Mucosa of descending colon (tissue), 3 donors: ENCODE data around the gene BRMS1L. TPM values are rescaled to one million over a fixed set of nuclear protein-coding genes. Genes with fewer than 3 reads are reported as not detected.
"Not testable (repeated sequence)": the region's sequence is repeated elsewhere in the genome, so short reads cannot be mapped to it uniquely, and the experiment has no call there.

Experiments
- ATAC-seq: fragments of 200-7000 bp; cut with Tn5 transposase; one replicate; pipeline ENCODE4 v1.9.1; 2020; ENCODE audit warnings: mild to moderate bottlenecking, moderate library complexity
- DNase-seq, 3 donors: peaks; one replicate each; pipeline ENCODE4 v3.0.0-alpha.2; 2020
- H3K36me3 ChIP-seq: fragments of 200-600 bp; one replicate; pipeline ENCODE4 v1.8.0; 2021; ENCODE audit warnings: low read depth, mild to moderate bottlenecking
- H3K4me1 ChIP-seq: fragments of 200-600 bp; one replicate; pipeline ENCODE4 v1.8.0; 2021; ENCODE audit warnings: low read depth, mild to moderate bottlenecking
- H3K4me3 ChIP-seq: fragments of 200-600 bp; one replicate; pipeline ENCODE4 v1.8.0; 2021; ENCODE audit warnings: mild to moderate bottlenecking
- H3K9me3 ChIP-seq: fragments of 200-600 bp; one replicate; pipeline ENCODE4 v1.8.0; 2021; ENCODE audit warnings: mild to moderate bottlenecking
- intact Hi-C, 2 donors: fragments of 100-400 bp; cut with DNase I in 1 of 2; cut with micrococcal nuclease in 1 of 2; formaldehyde crosslinking; loops; one replicate each; pipeline versions ENCODE4 v1.11.0 to v1.11.1; 2022; cut with DNase I, micrococcal nuclease
- total RNA-seq, 3 donors: library from RNA; stranded (reverse); fragmentation: NEBNext Ultra II Directional in 2 of 3; extraction: Animal tissue kit (Norgen Biotek cat#: 25700) in 2 of 3; gene quantifications; one replicate each; pipeline versions ENCODE4 v1.2.1 to v1.2.4, GENCODE V29; 2021 to 2023
- TF ChIP-seq, protein P1 (sequence below): fragments of 200-600 bp; IDR thresholded peaks from one replicate; pipeline ENCODE4 v1.8.0; 2022; ENCODE audit warnings: antibody characterized with exemption, mild to moderate bottlenecking
- donor health status: DM: no; HTN: no; CAD: no; lungs with moderate emphysema.
- donor health status: DM: no; HTN: no; CAD: no.
- donor health status: DM: no; HTN: yes; CAD: no.

BRMS1L gene
- total RNA-seq, 3 donors from 2014 or later, result 3.0 to 9.4 (median 3.3) TPM

DNA sequence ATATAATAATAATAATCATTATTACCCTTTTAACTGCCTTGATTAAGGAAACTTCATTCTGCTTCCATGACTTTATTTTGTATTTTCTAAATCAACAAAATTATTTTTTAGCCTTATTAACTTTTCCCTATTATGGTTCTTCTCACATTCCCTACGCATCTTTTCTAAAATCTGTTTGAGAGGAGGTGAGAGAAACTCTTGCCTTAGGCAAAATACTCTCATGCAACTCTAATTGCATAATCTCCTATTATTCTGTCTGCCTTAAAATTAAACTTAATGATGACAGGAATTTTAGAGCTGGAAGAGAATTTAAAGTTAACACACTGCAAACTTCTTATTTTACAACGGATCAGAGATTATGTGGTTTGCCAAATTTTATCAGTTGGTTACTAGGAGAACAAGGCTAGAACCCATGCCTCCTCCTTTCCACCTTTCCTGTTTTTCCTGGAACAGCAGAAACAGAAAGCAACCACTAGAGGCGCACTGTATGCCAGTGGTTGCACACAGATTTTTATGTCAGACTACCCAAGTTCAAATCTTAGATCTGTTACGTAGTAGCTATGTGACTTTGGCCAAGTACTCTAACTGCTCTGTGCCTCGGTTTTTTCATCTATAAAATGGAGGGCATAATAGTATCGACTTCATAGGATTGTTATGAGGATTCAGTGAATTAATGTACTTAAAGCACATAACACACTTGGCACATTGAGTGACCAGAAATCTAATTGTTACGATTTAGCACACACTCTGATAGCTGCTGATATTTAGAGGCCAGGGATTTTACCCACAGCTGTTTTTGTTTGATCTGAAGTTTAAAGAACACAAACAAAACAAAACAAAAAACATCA, 4.3 kb upstream of the BRMS1L start:
- DNase-seq (peak in 1 of 3 donors; percentile 51), ATAC-seq (no peak)
- intact Hi-C loops, result no loop called here
- no peaks in the 10 kb centered on the region for H3K4me1 ChIP-seq
- TF ChIP-seq, protein P1, sequence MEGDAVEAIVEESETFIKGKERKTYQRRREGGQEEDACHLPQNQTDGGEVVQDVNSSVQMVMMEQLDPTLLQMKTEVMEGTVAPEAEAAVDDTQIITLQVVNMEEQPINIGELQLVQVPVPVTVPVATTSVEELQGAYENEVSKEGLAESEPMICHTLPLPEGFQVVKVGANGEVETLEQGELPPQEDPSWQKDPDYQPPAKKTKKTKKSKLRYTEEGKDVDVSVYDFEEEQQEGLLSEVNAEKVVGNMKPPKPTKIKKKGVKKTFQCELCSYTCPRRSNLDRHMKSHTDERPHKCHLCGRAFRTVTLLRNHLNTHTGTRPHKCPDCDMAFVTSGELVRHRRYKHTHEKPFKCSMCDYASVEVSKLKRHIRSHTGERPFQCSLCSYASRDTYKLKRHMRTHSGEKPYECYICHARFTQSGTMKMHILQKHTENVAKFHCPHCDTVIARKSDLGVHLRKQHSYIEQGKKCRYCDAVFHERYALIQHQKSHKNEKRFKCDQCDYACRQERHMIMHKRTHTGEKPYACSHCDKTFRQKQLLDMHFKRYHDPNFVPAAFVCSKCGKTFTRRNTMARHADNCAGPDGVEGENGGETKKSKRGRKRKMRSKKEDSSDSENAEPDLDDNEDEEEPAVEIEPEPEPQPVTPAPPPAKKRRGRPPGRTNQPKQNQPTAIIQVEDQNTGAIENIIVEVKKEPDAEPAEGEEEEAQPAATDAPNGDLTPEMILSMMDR, result peak; percentile 55
- H3K9me3 ChIP-seq, result no peaks in the 10 kb centered on the region
- no peak overlapping the region for H3K4me3 ChIP-seq
- H3K36me3 ChIP-seq, result no peaks in the 10 kb centered on the region

DNA sequence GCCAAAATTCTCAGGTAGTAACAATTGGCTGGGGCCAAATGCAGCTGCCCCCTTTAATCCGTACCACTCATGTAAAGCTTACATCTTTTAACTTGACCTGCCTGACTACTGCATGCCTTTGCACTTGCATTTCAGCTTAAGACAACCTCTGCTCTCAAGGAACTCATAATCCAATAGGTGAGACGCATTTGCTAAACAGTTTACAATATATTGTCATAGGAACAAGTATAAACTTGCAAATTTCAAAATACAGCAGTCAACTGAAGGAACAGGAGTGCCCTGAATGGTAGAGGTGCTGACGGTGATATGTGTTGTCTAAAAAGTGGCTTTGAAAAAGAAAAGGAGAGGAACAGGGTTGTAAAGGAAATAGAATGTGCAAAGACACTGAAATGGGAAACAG, 3.6 kb upstream of the BRMS1L start:
- ATAC-seq, result no peak
- TF ChIP-seq, protein P1, result no peak
- intact Hi-C loops, result no loop called here
- H3K4me1 ChIP-seq, result no peaks in the 10 kb centered on the region
- H3K36me3 ChIP-seq, result no peaks in the 10 kb centered on the region
- H3K4me3 ChIP-seq, result no peak overlapping the region
- no peaks in the 10 kb centered on the region for H3K9me3 ChIP-seq
- no peak for DNase-seq

DNA sequence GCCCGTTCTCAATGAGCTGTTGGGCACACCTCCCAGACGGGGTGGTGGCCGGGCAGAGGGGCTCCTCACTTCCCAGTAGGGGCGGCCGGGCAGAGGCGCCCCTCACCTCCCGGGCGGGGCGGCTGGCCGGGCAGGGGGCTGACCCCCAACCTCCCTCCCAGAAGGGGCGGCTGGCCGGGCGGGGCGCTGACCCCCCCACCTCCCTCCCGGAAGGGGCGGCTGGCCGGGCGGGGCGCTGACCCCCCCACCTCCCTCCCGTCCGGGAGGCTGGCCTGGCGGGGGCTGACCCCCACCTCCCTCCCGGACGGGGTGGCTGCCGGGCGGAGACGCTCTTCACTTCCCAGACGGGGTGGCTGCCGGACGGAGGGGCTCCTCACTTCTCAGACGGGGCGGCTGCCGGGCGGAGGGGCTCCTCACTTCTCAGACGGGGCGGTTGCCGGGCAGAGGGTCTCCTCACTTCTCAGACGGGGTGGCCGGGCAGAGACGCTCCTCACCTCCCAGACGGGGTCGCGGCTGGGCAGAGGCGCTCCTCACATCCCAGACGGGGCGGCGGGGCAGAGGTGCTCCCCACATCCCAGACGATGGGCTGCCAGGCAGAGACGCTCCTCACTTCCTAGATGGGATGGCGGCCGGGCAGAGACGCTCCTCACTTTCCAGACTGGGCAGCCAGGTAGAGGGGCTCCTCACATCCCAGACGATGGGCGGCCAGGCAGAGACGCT, 1.5 kb upstream of the BRMS1L start:
- H3K9me3 ChIP-seq, H3K36me3 ChIP-seq, DNase-seq, intact Hi-C loops, ATAC-seq, H3K4me3 ChIP-seq, H3K4me1 ChIP-seq: not testable (repeated sequence)

DNA sequence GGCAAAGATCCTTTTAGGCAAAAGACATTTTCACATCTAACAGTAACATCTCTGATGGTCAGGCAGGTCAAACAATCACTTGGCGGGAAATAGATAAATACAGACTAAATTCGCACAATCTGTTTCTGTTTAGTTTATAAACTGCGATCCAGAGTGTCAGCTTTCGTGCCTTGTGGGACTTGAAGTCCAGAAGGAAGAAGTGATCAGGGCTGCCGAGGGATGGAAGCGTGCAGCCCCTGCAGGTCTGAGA, 245 bp upstream of the BRMS1L start:
- H3K4me1 ChIP-seq, result no peaks in the 10 kb centered on the region
- ATAC-seq (no peak), DNase-seq (no peak)
- intact Hi-C loops, result no loop called here
- TF ChIP-seq, protein P1, result no peak
- H3K36me3 ChIP-seq, result no peaks in the 10 kb centered on the region
- no peaks in the 10 kb centered on the region for H3K9me3 ChIP-seq
- H3K4me3 ChIP-seq, result no peak overlapping the region

DNA sequence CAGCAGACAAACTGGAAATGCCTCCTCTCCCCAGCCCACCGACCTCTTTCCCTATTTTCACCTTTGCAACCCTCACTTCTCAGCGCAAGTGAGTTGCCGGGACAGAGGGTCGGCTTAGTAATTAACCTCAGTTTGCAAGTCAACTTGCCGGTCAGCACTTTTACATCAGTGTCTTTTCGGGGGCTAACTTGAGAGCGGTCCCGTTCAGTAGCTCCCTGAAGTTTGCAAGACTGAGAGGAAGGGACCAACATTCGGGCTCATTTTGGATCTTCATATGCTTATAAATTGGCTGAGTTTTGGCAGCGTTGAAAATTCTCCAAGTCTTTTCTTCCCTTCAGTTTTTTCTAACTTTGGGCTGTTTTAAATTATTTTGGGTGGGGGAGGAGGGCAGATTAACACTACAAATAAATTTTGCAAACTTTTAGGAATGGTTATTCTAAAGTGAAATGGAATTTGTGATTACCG, 846 bp downstream of the BRMS1L start:
- H3K4me3 ChIP-seq, result peak overlapping the region; percentile 85
- H3K9me3 ChIP-seq, result no peaks in the 10 kb centered on the region
- intact Hi-C loops, result no loop called here
- no peak for DNase-seq
- H3K4me1 ChIP-seq, result no peaks in the 10 kb centered on the region
- H3K36me3 ChIP-seq, result no peaks in the 10 kb centered on the region
- TF ChIP-seq, protein P1, result no peak
- ATAC-seq, result no peak
